ENCODE data around the gene METRNL.

Gene METRNL

DNA sequence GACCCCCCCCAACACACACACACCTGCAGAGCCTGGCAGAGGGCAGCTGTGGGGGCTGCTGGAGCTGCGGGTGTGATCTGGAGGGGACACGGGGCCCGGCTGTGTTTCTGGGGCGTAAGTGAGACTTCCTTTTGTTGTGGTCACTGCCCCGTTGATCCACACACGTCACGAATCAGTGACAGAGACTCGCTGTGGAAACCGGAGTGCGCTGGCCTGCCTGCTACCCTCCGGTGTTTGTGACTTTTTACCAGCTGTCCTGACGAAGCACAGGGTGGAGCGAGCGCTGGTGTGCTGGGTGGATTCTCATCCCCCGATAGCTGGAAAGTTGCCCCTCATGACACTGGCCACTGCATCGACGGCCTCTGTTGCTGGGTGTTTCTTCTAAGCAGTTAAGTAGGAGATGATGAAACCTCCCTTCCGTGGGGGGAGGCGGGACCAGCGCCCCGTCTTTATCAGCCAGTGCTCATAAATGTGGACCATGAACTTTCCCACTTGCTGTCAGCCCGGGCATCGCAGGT, 2.3 kb downstream of the METRNL start:
- no peak for FAIRE-seq

DNA sequence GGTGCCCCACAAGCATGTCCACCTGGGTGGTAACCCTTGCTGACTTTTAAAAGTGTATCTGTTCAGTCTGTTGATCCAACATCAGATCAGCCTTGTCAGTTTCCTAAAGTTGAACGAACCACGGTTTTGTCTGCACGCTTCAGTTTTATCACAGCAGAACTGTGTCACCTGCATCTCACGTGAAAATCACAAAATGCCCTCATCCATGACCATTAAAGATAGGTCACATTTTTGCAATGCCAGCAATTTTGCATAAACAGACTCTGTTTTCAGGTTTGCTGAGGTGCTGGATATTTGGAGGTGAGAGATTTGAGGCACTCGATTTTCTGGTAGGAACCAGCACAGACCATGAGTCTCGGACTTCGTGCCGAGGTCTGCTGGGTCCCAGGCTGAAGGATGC, 3.0 kb downstream of the METRNL start:
- no peak for FAIRE-seq

DNA sequence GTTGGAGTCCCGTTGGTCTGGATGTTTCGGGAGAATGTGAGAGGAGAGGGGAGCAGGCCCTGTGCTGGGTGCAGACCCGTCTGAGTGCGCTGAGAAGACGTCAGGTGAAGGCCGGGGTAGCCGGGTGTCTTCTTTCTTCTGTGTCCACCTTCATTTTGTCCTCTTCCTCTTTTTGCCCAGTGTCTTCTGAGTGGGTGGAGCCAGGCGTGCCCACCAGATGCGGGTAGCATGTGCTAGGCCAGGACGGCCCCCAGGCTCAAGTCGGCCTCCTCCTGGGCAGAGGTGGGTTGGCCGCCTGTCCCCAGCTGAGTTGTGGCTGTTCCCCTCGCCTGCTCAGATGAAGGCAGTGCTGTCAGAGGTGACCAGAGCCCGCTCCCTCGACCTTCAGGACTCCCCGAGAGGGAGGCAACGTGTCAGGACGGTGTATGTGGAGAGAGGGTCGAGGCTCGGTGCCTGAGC, 3.5 kb downstream of the METRNL start:
- no peak for FAIRE-seq

DNA sequence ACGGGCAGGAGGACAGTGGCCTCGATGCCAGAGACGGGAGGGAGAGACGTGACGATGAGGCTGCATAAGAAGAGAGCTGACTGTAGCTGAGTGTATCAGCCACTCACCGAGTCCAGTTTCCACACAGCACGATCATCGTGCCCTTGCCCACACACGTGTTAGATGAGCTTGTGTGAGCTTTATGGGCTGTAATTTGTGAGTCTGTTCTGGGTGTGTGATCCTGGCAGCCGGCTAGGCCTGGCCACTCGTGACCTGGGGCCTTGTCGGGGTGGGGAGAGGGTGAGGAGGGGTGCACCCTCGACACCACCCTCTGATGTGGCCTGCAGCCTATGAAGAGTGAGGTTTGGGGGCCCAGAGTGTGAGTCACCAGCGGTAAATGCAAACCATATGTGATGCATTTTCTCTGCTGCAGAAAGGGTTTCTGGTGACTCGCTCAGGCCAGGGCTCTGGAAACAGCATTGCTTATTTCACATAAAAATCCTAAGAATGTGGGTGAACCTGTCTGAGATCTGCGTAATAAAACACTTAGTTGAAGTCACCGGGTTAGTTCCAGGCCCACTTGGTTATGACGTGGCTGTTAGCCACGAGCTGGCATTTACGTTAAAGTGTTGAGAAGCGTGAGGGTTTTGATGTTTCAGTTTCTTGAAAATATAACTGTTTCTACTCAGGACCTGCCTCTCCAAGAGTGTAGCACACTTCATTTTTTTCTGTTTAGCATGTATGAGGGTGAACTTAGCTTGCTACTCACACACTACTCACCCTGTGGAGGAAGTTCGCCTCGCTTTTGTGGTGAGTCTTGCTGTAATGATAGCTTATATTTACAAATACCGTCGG, 4.2 kb downstream of the METRNL start:
- FAIRE-seq: no peak

DNA sequence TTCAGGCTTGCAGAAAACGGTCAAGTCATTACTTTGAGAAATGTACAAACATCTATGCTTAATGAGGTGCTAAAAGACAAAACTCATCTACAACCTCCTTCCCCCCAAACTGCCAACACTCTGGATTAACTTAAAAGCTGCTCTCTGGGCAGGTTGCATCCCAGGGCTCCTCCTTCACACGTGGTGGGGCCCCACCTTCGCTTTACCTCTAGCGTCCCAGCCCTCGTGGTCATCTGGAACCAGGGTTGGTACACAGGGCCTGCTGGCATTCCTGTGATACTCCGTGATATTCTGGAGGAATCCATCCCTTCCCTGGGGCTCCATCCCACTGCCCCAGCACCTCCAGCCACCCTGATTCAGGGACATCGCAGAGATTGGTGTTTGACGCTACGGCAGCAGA, 4.8 kb downstream of the METRNL start:
- FAIRE-seq: no peak

DNA sequence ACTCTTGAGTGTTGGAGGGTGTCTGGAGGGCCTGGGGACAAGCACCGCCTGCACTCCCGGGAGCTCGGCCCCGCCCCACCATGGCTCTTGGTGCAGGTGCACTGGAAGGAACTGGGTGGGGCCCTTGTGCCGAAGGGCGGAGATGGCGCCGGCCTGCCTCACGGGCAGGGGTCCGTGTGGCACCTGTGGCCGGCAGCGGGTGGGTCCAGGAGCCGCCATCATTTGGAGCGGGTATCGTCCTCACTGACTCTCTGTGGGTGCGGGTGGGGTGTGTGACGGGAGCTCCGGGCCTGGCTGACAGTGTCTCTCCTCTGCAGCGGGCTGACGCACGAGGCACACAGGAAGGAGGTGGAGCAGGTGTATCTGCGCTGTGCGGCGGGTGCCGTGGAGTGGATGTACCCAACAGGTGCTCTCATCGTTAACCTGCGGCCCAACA, 5.2 kb downstream of the METRNL start:
- no peak for FAIRE-seq

DNA sequence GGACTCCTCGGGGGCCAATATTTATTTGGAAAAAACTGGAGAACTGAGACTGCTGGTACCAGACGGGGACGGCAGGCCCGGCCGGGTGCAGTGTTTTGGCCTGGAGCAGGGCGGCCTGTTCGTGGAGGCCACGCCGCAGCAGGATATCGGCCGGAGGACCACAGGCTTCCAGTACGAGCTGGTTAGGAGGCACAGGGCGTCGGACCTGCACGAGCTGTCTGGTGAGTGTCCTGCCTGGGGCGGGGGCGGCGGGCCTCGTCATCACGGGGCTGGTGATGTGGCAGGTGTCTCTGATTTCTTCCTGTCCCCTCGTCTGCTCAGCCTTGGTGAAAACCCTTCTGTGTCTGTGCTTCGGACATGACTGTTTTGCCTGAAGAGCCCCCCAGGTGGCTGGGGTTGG, 5.7 kb downstream of the METRNL start:
- FAIRE-seq: no peak

DNA sequence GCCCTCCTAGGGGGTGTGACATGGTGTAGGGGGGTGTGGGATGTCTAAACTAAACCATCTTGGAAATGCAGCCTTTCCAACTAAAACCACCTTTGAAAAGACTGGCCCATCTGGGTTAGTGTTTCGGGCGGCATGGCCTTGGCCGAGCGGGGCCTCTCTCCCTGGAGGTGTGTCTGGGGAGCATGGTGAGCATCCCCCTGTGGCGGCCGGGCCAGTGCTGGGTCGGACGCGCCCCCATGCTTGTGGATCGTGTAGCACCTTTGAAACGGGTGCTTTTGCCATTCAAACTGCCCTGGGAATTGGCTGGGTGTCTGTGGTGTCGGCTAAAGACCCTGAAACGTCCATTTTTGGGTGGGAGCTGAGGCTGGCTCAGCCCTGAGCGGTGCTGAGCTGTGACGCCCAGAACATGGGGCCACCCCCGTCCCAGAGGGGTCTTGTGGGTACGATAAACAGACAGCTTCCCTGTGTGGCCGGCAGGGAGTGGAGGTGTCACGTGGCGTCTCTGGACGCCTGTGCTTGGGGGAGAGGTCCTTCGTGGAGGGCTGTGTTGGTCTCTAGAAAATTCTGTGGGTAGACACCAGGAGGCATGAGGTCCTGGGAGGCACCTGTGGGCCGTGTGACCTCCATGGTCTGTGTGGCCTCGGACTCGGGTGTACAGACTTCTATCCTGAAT, 6.3 kb downstream of the METRNL start:
- FAIRE-seq: no peak

DNA sequence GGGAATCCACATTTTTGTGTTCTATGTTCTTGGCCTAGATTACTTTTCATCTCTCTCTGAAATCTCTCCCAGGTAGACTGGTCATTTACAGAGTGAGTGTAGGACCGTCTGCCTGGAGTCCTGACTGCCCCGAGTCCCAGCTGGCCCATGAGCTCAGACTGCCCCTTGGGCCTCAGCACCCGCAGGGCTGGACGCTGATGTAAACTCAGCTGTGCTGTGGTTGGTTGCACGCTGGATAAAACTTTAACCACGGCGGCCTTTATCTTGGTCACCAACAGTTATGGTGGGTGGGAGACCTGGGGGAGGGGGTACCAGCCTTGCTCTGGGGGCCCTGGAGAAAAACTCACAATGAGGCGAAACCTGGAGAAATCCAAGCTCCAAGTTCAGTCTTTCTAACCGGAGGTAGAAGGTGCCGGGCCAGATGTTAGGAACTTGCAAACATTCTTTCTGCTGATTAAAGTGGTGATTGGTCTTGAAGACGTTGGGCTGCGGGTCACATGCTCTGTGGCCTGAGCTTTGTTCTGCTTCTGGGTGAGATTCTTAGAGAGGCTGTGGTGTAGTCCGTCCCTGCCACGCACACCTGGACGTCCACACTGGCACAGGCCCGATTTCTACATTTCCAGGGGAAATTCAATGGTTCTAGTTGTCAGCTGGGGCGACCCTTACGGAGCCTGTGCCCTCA, 6.9 kb downstream of the METRNL start:
- FAIRE-seq: no peak

DNA sequence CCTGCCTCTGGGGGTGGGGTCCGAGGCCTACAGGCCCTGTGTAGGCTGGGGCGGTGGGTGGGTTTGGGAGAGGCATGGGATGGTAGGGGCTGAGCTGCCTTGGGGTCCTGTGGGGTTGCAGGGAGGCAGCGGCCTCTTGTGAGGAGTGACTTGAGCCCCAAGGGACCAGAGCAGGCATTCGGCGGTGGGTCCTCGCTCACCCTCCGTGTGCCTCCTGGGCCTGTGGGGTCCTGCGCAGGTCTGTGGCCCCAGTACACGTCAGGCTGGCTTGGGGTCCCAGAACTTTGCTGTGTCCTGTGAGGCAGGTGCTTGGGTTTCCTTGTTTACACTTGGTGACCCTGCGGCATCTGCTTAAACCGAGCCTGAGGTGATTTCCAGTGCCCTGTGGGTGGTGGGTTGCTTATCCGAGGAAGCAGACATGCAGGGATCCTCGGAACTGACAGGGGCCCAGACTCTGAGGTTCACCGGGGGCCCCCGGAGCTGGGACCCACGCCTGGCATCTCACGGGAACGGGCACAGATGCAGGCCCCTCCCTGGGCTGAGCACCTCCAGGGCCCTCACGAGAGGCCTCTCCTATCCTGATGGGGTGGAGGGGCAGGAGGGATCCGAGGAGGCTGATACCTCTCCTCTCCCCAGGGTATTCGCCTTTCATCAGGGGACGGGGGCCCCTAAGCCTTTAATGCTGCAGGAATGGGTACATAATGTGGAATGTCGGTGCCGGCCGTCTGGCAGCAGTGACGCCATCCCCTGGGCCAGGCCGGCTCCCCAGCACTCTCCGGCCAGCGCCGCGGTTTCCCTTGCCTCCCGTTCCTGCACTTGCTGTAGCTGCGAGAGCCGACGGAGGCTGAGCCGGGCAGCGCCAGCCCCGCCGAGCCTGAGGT, 7.7 kb downstream of the METRNL start:
- no peak for FAIRE-seq

DNA sequence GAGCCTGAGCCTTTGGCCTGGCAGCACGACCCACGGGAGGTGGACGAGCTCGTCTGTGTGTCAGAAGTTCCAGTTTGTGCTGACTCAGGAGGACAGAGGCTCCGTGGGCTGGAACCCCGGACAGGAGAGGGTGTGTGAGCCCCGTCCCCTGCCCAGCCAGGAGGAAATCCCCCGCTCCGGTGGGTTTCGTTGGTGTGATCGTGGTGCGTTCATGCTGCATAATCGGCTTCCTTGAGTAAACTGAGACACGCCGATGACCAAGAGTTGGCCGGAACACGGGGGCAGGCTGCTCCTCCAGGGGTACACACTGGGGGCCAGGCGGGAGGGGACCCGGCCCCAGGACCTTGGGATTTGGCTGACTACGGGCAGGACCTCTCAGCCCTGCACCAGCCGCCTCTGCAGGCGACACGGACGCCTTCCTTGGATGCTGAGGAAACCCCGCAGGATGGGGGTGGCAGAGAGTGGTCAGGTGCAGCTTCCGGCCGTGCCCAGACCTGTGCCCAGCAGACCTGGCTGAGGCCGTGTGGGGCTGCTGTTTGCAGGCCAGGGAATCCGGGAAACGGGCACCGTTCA, 8.5 kb downstream of the METRNL start:
- no peak for FAIRE-seq

DNA sequence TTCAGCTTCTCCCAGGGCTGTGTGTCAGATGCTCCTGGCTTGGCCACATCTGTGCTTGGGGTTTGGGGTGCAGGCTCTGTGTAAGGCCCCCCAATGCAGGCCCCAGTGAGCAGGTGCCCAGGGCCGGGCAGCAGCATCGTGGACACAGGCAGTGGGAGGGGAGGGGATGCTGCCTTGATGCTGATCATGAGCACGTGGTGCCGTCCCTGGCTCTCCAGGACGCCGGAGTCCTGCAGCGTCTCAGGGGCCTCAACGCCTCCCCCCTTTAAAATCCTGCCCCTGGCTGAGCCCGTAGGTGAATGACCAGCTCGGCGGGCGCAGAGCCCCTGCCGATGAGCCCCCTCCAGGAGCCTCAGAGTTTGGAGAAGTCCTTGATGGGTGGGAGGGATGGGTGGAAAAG, 9.0 kb downstream of the METRNL start:
- no peak for FAIRE-seq

DNA sequence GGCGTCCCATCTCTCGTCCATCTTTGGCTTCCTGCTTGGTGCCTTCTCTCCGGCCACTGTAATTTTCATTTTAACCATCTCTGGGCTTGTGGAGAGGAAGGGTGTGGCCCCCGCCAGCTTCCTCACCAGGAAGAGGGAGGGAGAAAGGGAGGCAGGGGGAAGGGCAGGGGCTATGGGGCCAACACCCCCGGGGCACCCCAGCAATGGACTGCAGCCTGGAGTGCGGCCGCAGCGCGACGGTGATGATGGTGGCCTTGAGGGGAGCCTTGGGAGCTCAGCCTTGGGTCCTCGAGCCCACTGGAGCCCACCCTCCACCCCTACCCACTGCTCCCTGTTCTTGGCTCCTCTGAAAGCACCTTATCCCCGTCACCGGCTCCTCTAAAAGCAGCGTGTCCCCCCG, 9.5 kb downstream of the METRNL start:
- FAIRE-seq: no peak

DNA sequence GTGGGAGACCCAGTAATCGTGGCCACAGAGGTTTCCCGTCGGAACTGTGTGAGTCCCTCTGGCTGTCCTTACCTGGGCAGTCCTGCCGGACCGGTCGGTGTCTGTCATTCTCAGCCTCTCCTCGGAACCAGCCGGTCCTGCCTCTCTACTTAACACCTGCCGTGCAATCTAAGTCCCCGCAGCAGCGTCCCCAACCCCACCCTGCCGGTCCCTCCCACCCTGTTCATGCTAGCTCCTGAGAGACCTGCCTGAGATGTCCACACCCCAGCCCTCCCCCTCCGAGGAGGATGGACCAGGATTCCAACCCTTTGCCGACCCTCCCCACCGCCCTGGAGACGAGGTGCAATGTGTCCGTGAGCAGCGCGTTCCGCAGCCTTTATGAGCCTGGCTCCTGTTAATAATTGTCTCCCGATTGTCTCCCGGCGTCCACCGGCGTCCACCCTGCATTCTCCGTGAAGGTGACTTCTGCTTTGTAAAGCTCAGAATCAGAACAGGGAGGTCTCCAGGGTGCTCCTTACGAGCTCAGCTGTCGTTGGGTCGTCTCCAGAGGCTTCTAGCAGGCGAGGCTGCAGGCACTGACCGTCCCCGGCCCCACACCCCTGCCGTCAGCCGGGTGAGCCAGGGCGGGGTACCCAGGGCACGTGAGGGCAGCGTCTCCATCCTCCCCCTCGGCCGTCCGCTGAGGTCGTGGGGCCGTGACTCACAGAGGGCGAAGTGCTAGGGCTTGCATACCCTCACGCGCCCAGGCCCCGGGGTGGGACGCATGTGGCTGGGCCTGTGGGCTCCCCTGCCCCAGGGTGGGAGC, 10.1 kb downstream of the METRNL start:
- no peak for FAIRE-seq

DNA sequence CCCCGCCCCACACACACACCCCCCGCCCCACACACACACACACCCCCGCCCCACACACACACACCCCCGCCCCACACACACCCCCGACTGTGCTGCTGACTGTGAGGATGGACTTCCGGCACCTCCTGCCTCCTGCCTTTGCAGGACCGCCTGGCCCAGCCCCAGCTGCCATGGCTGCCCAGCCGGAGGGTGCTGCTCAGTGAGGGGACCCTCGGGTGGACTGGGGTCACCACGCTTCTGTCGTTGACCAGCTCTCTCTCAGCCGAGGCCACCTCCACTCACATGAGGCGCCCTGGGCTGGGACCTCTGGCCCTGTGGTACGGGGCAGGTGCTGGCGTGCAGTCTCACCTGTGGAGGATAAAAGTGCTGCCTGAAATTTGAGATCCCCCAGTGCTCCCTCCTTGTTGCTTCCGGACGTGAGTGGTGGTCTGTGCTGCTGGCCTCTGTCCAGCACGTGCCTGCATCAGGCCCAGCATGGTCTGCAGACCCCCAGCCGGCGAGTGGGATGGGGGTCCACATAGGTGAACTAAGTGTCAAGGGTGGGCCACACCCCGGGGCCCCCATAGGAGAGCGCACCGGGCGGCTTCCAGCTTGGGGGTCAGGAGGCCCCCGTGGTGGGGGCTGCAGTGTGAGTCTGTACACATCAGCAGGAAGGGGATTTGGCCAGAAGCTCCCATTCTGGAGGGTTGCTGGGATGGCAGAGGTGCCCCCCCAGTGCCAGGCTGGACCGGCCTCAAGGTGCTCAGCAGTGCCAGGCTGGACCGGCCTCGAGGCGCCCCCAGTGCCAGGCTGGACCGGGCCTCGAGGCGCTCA, 11.2 kb downstream of the METRNL start:
- no peak for FAIRE-seq

DNA sequence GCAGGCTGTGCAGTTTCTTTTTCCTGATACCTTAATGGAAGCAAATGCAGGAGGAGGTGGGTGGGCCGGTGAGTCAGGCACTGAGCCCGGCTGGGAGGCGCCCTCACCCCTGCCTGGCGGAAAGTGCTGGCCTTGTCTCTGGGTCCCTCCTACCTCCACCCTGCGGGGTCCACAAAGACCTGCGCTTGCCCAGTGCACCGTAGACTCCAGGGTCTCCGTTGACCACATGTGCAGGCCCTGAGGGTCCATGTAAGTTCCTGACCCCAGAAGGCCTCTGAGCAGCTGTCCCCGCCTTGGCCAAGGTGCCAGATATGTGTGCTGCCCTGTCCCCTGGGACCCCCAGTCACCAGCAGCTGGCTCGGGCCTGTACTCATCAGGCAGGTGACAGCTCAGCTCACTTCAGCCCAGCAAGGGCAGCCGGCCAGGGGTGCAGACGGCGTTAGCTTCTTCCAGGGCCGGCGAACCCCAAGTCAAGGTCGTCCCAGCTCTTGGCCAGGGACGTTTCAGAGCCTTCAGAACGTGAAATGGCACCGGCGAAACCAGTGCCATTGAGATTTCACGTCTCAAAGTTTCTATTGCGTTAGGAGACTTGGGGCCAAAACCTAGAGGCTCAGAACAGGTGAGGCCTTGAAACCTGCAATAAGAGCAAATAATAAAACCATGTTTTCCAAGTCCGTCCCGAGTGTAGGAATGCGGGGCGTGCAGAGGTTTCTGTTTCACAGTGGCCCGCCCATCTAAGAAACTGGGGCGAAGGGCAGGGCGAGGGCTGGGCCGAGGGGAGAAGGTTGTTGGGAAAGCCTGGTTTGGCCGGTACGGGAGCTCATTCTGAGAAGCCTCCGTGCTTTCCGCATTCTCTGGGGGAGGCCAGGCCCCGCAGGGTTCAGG, 12.1 kb downstream of the METRNL start:
- no peak for FAIRE-seq

DNA sequence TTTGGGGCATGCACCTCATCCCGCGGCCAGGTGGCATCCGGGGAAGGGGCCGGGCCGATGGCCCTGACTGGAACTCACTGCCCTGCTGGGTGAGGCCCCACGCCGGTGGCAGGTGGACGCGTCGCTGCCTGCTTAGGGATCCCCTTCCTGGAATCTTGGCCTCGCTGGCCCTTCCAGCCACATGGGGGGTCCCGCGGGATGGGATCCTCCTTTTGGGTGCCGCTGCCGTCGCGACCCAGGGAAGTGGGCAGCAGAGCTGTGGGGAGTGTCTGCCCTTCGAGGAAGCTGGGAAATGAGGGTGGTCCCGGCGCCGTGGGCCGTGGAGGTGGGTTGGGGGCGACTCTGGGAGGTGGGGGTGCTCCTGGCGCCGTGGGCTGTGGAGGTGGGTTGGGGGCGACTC, 12.8 kb downstream of the METRNL start:
- no peak for FAIRE-seq

DNA sequence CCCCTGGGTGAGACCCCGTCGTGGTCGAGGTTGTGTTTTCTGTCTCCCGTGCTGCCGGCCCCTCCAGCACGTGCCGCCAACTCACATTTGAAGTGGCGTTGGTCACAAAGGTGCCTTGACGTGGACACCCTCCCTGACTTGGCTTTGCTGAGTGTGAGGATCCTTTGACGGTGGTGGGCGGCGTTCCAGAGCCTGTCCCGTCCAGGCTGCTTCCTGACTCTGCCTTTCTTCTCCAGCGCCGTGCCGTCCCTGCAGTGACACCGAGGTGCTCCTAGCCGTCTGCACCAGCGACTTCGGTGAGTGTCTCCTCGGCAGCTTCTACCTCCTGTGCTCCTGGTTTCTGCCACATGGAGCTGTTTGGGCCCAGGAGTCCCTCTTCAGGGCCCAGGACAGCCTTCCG, 13.5 kb downstream of the METRNL start:
- no peak for FAIRE-seq

DNA sequence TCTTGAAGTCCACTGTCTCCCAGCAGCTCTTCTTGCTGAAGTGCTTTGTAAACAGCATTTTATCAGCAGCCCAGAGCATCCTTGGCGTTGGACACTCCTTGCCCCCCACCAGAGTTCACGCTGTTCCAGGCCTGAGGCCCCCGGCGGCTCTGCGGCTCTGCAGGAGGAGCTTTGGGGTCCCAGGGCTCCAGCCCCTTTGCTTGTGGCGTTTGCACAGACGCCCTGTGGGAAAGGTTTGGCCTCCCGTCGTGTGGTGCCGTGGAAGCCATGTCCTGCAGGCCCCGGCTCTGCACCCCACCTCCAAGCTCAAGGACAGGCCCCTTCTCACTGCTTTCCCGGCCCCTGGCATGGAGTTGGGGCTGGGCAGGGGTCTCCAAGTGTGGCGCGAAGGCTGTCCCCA, 14.1 kb downstream of the METRNL start:
- FAIRE-seq: no peak

Data from islet of Langerhans (tissue), 1 donor.